ENCODE data around the gene ZNF865. TPM values are rescaled to one million over a fixed set of nuclear protein-coding genes. Genes with fewer than 3 reads are reported as not detected.

The ZNF865 gene
- total RNA-seq, 1 experiment from 2014 or later, result 12.2 TPM

DNA sequence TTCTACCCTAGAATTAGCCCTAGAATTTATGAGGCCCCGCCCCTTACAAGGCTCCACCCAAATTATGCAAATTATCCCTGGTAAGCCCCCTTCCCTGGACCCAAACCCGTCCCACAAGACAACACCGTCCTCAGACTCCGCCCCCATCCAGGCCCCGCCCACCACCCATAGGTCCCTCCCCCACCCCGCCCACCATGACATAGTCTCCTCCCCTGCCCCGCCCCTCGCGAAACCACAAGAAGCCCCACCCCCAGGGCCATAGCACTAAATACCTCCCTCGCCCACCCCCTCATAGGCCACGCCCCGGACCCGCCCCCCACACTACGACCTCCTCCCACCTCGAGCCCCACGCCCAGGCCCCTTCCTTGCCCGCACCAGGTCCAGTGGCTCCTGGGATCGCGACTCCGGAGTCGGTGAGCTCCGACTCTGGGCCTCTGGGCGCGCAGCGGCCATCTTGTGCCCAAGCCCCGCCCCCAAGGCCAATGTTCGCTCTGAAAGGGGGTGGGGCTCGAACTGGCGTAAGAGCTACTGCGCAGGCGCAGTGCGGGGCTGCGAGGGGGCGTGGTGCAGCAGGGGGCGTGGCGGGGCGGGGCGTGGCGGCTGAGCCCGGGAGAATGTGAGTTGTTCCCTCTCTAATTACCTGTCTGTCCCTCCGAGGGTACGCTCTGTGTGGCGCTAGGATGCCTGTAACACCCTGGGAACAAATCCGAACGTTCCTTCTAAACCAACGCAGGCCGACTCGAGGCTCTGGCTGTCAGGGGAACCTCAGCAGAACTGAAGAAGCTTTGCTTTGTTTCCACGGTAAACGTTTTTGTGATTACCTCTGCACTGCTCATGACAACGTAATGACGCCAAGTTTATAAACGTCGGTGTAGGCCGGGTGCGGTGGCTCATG lies 18.9 kb downstream of the ZNF865 start, which contains the start of gene ZNF784:
ZNF784 (minus strand) TSS at position 458 of the 895 bp plus-strand sequence; CDS start at position 453, 5 bp downstream.
- intact Hi-C loops (cut with micrococcal nuclease), result loop anchor here (1.0 kb wide), 1 partner anchor 18 kb away; no protein-coding TSS in a partner anchor
- Mint-ChIP-seq H3K36me3 (ENCODE audit: insufficient read depth, unreplicated experiment) (peaks cover 14% of the 10 kb centered on the region), H3K4me3 (ENCODE audit: unreplicated experiment) (peak within 1 kb of the TSS; percentile 91), H3K4me1 (ENCODE audit: insufficient read depth, unreplicated experiment) (peaks cover 10% of the 10 kb centered on the region), H3K27me3 (ENCODE audit: insufficient read depth, unreplicated experiment) (no peaks in the 10 kb centered on the region), H3K27ac (ENCODE audit: low read depth, unreplicated experiment) (peak within 1 kb of the TSS; percentile 99), H3K9me3 (ENCODE audit: unreplicated experiment) (no peaks in the 10 kb centered on the region)
- CTCF ChIA-PET, result interaction anchor here (0.6 to 3.3 kb wide), 10 partner anchors 9 to 483 kb away, joined by 3 to 12 read pairs (median 4); no protein-coding TSS in a partner anchor
- TF ChIP-seq, protein P1, sequence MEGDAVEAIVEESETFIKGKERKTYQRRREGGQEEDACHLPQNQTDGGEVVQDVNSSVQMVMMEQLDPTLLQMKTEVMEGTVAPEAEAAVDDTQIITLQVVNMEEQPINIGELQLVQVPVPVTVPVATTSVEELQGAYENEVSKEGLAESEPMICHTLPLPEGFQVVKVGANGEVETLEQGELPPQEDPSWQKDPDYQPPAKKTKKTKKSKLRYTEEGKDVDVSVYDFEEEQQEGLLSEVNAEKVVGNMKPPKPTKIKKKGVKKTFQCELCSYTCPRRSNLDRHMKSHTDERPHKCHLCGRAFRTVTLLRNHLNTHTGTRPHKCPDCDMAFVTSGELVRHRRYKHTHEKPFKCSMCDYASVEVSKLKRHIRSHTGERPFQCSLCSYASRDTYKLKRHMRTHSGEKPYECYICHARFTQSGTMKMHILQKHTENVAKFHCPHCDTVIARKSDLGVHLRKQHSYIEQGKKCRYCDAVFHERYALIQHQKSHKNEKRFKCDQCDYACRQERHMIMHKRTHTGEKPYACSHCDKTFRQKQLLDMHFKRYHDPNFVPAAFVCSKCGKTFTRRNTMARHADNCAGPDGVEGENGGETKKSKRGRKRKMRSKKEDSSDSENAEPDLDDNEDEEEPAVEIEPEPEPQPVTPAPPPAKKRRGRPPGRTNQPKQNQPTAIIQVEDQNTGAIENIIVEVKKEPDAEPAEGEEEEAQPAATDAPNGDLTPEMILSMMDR (IDR thresholded peaks at IDR 0.05; ENCODE audit: unreplicated experiment), result no peak
- peak; percentile 93 for DNase-seq (ENCODE audit: unreplicated experiment)
- no TSS peak for BruUV-seq (replicated peaks)
- POLR2A ChIA-PET, result interaction anchor here (0.7 to 3.2 kb wide), 10 partner anchors 9 to 232 kb away, joined by 3 to 15 read pairs (median 4); partner anchors contain the start of genes FIZ1, U2AF2, ZNF524 and ZNF628

DNA sequence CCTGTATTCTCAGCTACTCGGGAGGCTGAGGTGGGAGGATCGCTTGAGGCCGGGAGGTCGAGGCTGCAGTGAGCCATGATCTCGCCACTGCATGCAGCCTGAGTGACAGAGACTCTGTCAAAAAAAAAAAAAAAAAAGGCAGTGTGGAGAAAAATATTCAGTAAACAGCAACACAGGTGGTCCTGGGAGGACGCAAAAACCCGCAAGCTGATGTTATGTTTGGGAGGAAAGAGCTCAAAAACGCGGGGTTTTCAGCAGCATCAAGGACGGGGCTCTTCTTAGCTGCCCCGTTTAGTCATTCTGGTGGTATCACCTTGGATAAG lies 19.5 kb downstream of the ZNF865 start:
- H3K4me1 Mint-ChIP-seq (ENCODE audit: insufficient read depth, unreplicated experiment), result peaks cover 10% of the 10 kb centered on the region
- intact Hi-C loops (cut with micrococcal nuclease), result no loop called here
- H3K27ac Mint-ChIP-seq (ENCODE audit: low read depth, unreplicated experiment), result peak overlapping the region; percentile 99
- POLR2A ChIA-PET, result interaction anchor here (0.9 to 3.2 kb wide), 8 partner anchors 8 to 149 kb away, joined by 3 to 15 read pairs (median 4); partner anchors contain the start of genes FIZ1, U2AF2, ZNF524 and ZNF628
- CTCF ChIA-PET, result interaction anchor here (0.6 to 3.3 kb wide), 9 partner anchors 9 to 1503 kb away, joined by 3 to 12 read pairs (median 5); no protein-coding TSS in a partner anchor
- no peak for DNase-seq (ENCODE audit: unreplicated experiment)
- BruUV-seq (replicated peaks), result no TSS peak
- peaks cover 8% of the 10 kb centered on the region for H3K36me3 Mint-ChIP-seq (ENCODE audit: insufficient read depth, unreplicated experiment)
- TF ChIP-seq, protein P1 (IDR thresholded peaks at IDR 0.05; ENCODE audit: unreplicated experiment), result no peak
- no peaks in the 10 kb centered on the region for H3K9me3 Mint-ChIP-seq (ENCODE audit: unreplicated experiment)
- H3K4me3 Mint-ChIP-seq (ENCODE audit: unreplicated experiment), result peak overlapping the region; percentile 91
- no peaks in the 10 kb centered on the region for H3K27me3 Mint-ChIP-seq (ENCODE audit: insufficient read depth, unreplicated experiment)

DNA sequence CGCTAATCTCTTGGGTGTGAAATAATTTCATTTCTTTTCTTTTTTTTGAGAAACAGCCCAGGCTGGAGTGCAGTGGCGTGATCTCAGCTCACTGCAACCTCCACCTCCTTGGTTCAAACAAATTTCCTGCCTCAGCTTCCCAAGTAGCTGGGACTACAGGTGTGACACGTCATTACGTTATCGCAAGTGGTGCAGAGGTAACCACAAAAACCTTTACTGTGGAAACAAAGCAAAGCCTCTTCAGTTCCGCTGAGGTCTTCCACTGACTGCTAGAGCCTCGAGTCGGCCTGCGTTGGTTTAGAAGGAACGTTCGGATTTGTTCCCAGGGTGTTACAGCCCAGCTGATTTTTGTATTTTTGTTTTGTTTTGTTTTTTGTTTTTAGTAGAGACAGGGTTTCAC lies 20.9 kb downstream of the ZNF865 start:
- TF ChIP-seq, protein P1 (IDR thresholded peaks at IDR 0.05; ENCODE audit: unreplicated experiment), result no peak
- no peak overlapping the region for H3K27ac Mint-ChIP-seq (ENCODE audit: low read depth, unreplicated experiment)
- H3K4me3 Mint-ChIP-seq (ENCODE audit: unreplicated experiment), result no peak overlapping the region
- H3K36me3 Mint-ChIP-seq (ENCODE audit: insufficient read depth, unreplicated experiment), result no peaks in the 10 kb centered on the region
- H3K27me3 Mint-ChIP-seq (ENCODE audit: insufficient read depth, unreplicated experiment), result no peaks in the 10 kb centered on the region
- intact Hi-C loops (cut with micrococcal nuclease), result no loop called here
- DNase-seq (ENCODE audit: unreplicated experiment), result no peak
- ChIA-PET POLR2A (interaction anchor here (0.7 to 1.5 kb wide), 3 partner anchors 13 to 150 kb away, joined by 3 to 5 read pairs (median 3); partner anchors contain the start of gene ZNF628), CTCF (interaction anchor here (0.5 to 3.5 kb wide), 14 partner anchors 12 to 1456 kb away, joined by 3 to 25 read pairs (median 4); partner anchors contain the start of gene ZNF865)
- H3K9me3 Mint-ChIP-seq (ENCODE audit: unreplicated experiment), result no peaks in the 10 kb centered on the region
- peaks cover 10% of the 10 kb centered on the region for H3K4me1 Mint-ChIP-seq (ENCODE audit: insufficient read depth, unreplicated experiment)
- BruUV-seq (replicated peaks), result no TSS peak

DNA sequence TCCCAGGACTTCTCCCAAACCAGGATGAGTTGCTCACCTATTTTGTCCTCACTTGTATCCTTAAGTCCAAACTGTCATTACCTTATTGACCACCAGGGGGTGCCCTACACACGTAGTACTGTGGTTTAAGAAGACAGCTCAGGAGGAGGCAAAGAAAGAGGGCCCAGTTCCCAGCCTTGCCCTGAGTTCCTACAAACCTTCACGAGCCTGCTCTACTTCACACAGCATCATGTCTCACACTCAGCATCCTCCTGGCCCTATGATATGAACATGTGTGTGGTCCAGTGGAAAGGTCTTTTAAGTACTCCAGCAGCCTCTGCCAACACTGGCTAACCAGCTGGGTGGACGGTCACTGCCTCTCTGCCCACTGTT lies 27.0 kb downstream of the ZNF865 start:
- ChIA-PET CTCF (interaction anchor here (0.6 to 6.7 kb wide), 28 partner anchors 9 to 1186 kb away, joined by 3 to 122 read pairs (median 4); partner anchors contain the start of genes CCDC106, DNAAF3, U2AF2 and ZNF865), POLR2A (interaction anchor here (0.6 to 3.1 kb wide), 15 partner anchors 10 to 491 kb away, joined by 3 to 25 read pairs (median 4); partner anchors contain the start of genes CCDC106, FIZ1, TMEM238 and U2AF2)
- no peaks in the 10 kb centered on the region for H3K9me3 Mint-ChIP-seq (ENCODE audit: unreplicated experiment)
- peaks cover 30% of the 10 kb centered on the region for H3K4me1 Mint-ChIP-seq (ENCODE audit: insufficient read depth, unreplicated experiment)
- no TSS peak for BruUV-seq (replicated peaks)
- no peak overlapping the region for H3K27ac Mint-ChIP-seq (ENCODE audit: low read depth, unreplicated experiment)
- no peak overlapping the region for H3K4me3 Mint-ChIP-seq (ENCODE audit: unreplicated experiment)
- H3K36me3 Mint-ChIP-seq (ENCODE audit: insufficient read depth, unreplicated experiment), result peaks cover 7% of the 10 kb centered on the region
- no peaks in the 10 kb centered on the region for H3K27me3 Mint-ChIP-seq (ENCODE audit: insufficient read depth, unreplicated experiment)
- TF ChIP-seq, protein P1 (IDR thresholded peaks at IDR 0.05; ENCODE audit: unreplicated experiment), result peak; percentile 66
- DNase-seq (ENCODE audit: unreplicated experiment), result peak; percentile 96
- intact Hi-C loops (cut with micrococcal nuclease), result loop anchor here (10.0 kb wide), 1 partner anchor 702 kb away; no protein-coding TSS in a partner anchor
